Thoracic aorta (tissue), 2 donors: ENCODE data around the gene C10orf90. TPM values are rescaled to one million over a fixed set of nuclear protein-coding genes. Genes with fewer than 3 reads are reported as not detected.

Experiments used
- ATAC-seq: fragments of 150-250 bp; one replicate; pipeline ENCODE4 v1.8.0; 2017; ENCODE audit warnings: low read depth; ENCODE audit not compliant: insufficient number of reproducible peaks, low FRiP score
- DNase-seq: peaks from one replicate; pipeline ENCODE4 v3.0.0-alpha.2; 2020; ENCODE audit warnings: low spot score
- H3K27ac ChIP-seq, 2 donors: fragments of 200-600 bp; sonication (generic); 1 replicate in 1 of 2; 2 replicates in 1 of 2; pipeline ENCODE4 v1.5.1; 2016; ENCODE audit warnings: mild to moderate bottlenecking in 2 of 2, moderate library complexity in 2 of 2
- H3K27me3 ChIP-seq: fragments of 200-600 bp; sonication (generic); replicated peaks from 2 replicates; pipeline ENCODE4 v1.6.0; 2016; ENCODE audit warnings: mild to moderate bottlenecking; ENCODE audit not compliant: insufficient read depth
- H3K36me3 ChIP-seq: fragments of 200-600 bp; sonication (generic); one replicate; pipeline ENCODE4 v1.5.1; 2016
- H3K4me1 ChIP-seq, 2 donors: fragments of 200-600 bp; sonication (generic); 1 replicate in 1 of 2; 2 replicates in 1 of 2; pipeline versions ENCODE4 v1.5.1 to v1.6.0; 2016; ENCODE audit warnings: low read depth in 2 of 2, mild to moderate bottlenecking in 1 of 2; ENCODE audit not compliant: control insufficient read depth in 1 of 2
- H3K4me3 ChIP-seq: fragments of 200-600 bp; sonication (generic); 2 replicates; pipeline ENCODE4 v1.5.1; 2016; ENCODE audit warnings: mild to moderate bottlenecking
- H3K9me3 ChIP-seq: fragments of 200-600 bp; sonication (generic); 2 replicates; pipeline ENCODE4 v1.5.1; 2016
- CTCF ChIP-seq: fragments of 200-600 bp; sonication (generic); IDR thresholded peaks from one replicate; pipeline ENCODE4 v1.5.1; 2019; ENCODE audit warnings: antibody characterized with exemption
- total RNA-seq, 2 donors: library from RNA; depleted of rRNA; stranded (reverse); fragments of >200 nt; gene quantifications; one replicate each; pipeline versions ENCODE4 v1.1.0 to v1.2.3, GENCODE V29; 2016

The C10orf90 gene
- total RNA-seq, 2 donors from 2014 or later, result not detected

- DNase-seq (no peak), ATAC-seq (no peak)
- H3K9me3 ChIP-seq, result no peaks in the 10 kb centered on the region
- H3K36me3 ChIP-seq, result no peaks in the 10 kb centered on the region
- TF ChIP-seq CTCF, result no peak
- H3K4me1 ChIP-seq, result peaks cover 0 to 4% of the 10 kb centered on the region in 2 donors
- no peak overlapping the region for H3K4me3 ChIP-seq
- no peaks in the 10 kb centered on the region for H3K27me3 ChIP-seq
- H3K27ac ChIP-seq, result no peak overlapping the region
Measured at GRCh38 chr10:126398383-126398743, 272.1 kb downstream of the C10orf90 start.

GRCh38 chr10:126397640-126398382 is 272.7 kb downstream of the C10orf90 start:
- peaks cover 0 to 4% of the 10 kb centered on the region in 2 donors for H3K4me1 ChIP-seq
- ATAC-seq, result no peak
- H3K27me3 ChIP-seq, result no peaks in the 10 kb centered on the region
- TF ChIP-seq CTCF, result no peak
- no peak overlapping the region for H3K4me3 ChIP-seq
- no peaks in the 10 kb centered on the region for H3K9me3 ChIP-seq
- no peaks in the 10 kb centered on the region for H3K36me3 ChIP-seq
- no peak overlapping the region for H3K27ac ChIP-seq
- DNase-seq, result no peak

GRCh38 chr10:126397156-126397555 is 273.3 kb downstream of the C10orf90 start:
- Histone ChIP-seq H3K27me3 (no peaks in the 10 kb centered on the region), H3K4me1 (peaks cover 0 to 4% of the 10 kb centered on the region in 2 donors), H3K36me3 (no peaks in the 10 kb centered on the region), H3K27ac (no peak overlapping the region), H3K4me3 (no peak overlapping the region), H3K9me3 (no peaks in the 10 kb centered on the region)
- no peak for TF ChIP-seq CTCF
- ATAC-seq, result no peak
- no peak for DNase-seq

- no peak overlapping the region for H3K4me3 ChIP-seq
- no peaks in the 10 kb centered on the region for H3K36me3 ChIP-seq
- no peaks in the 10 kb centered on the region for H3K27me3 ChIP-seq
- ATAC-seq, result no peak
- H3K9me3 ChIP-seq, result no peaks in the 10 kb centered on the region
- H3K27ac ChIP-seq, result no peak overlapping the region
- H3K4me1 ChIP-seq, result peaks cover 0 to 4% of the 10 kb centered on the region in 2 donors
- no peak for TF ChIP-seq CTCF
- no peak for DNase-seq
Measured at GRCh38 chr10:126394948-126395347, 275.5 kb downstream of the C10orf90 start.

GRCh38 chr10:126393076-126393475 is 277.4 kb downstream of the C10orf90 start:
- Histone ChIP-seq H3K27me3 (no peaks in the 10 kb centered on the region), H3K9me3 (no peaks in the 10 kb centered on the region), H3K4me3 (no peak overlapping the region), H3K27ac (no peak overlapping the region), H3K36me3 (no peaks in the 10 kb centered on the region), H3K4me1 (peaks cover 0 to 6% of the 10 kb centered on the region in 2 donors)
- TF ChIP-seq CTCF, result no peak
- ATAC-seq, result no peak
- no peak for DNase-seq
